GM13976 (cell line): Measurements from ENCODE around the gene INTS11.

Experiments
- DNase-seq: peaks from one replicate; pipeline ENCODE4 v3.0.0; 2012; ENCODE audit warnings: low spot score
- CTCF ChIP-seq: IDR thresholded peaks from 2 replicates; pipeline ENCODE4 v1.5.1; 2012; ENCODE audit warnings: borderline replicate concordance, mild to moderate bottlenecking; ENCODE audit not compliant: insufficient read depth; ENCODE audit errors: extremely low read depth, missing control alignments, control extremely low read depth
- in situ Hi-C: fragments of 300-500 bp; cut with MboI; formaldehyde crosslinking; loops from one replicate; pipeline ENCODE4 v1.12.0; 2022; ENCODE audit warnings: low sequenced_read_pairs, mixed read lengths, inconsistent platforms; ENCODE audit not compliant: unreplicated experiment

Gene INTS11

GRCh38 chr1:1327291-1327690, 2.8 kb upstream of the INTS11 start:
- TF ChIP-seq CTCF, result no peak
- no peak for DNase-seq
- in situ Hi-C loops, result no loop called here

GRCh38 chr1:1326075-1326605, 1.7 kb upstream of the INTS11 start:
- no peak for TF ChIP-seq CTCF
- in situ Hi-C loops, result no loop called here
- no peak for DNase-seq

- in situ Hi-C loops, result no loop called here
These were observed 1.0 kb upstream of the INTS11 start for GRCh38 chr1:1325288-1326074.

GRCh38 chr1:1324084-1324523, 356 bp downstream of the INTS11 start:
- TF ChIP-seq CTCF, result no peak
- in situ Hi-C loops, result no loop called here
- no peak for DNase-seq

More at GRCh38 chr1:1325288-1326074, 1.0 kb upstream of the INTS11 start:
- DNase-seq, result no peak
- no peak for TF ChIP-seq CTCF

- in situ Hi-C loops, result no loop called here
- TF ChIP-seq CTCF, result no peak
- no peak for DNase-seq
These were observed 1.5 kb downstream of the INTS11 start for GRCh38 chr1:1322952-1323351.

- in situ Hi-C loops, result no loop called here
- no peak for DNase-seq
- TF ChIP-seq CTCF, result no peak
These were observed 2.0 kb downstream of the INTS11 start for GRCh38 chr1:1322418-1322817.

- no peak for DNase-seq
- no peak for TF ChIP-seq CTCF
- in situ Hi-C loops, result no loop called here
These were observed 3.0 kb downstream of the INTS11 start for GRCh38 chr1:1321477-1321876.
